Measurements from ENCODE around the gene DCTN2.
"Not testable (repeated sequence)": the region's sequence is repeated elsewhere in the genome, so short reads cannot be mapped to it uniquely, and the experiment has no call there.

DCTN2 gene

DNA sequence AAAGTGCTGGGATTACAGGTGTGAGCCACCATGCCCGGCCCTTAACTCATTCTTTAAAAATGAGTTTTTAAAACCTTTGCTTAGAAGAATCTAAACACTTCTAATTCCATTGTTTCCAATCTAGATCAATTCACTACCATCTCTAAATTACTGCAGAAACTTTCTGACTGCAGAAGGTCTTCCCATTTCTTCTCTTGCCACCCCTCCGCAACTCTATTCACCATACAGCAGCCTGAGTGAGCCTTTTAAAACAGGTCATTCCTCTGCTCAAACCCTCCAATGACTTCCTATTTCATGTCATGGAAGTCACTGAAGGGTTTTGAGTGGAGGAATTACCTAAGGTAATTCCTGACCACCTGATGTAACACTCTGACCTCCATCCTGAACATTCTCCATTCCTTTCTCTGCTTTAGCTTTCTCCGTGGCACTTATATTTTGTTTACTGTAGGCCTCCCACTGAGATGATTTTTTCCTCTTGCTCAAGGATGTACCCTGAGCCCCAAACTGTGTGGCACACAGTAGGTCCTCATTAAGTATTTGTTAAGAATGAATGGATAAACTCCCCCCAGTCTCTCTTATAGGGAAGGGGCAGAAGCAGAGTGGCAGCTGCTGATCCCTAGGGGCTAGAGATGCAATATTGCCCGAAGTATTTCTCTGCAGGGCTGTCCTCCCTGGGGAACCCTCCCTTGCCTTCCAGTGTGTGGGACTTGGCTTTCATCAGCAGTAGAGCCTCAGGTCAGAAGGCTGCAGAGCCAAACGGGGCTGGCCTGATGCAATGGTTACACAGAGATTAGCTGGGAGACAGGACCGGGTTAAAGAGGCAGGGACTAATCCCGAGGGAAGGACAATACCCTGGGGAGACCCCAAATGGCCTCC lies 27.8 kb downstream of the DCTN2 start:
- peak overlapping the region; percentile 96 for H3K4me3 ChIP-seq (ENCODE audit: low read length)
- WGBS: 33% methylated on average over 7 of the region's 7 CpGs

GRCh38 chr12:57518176-57518919 lies 28.6 kb downstream of the DCTN2 start:
- H3K27ac ChIP-seq (ENCODE audit: low read depth, low read length): no peak overlapping the region

More for the DNA sequence above, 27.8 kb downstream of the DCTN2 start:
- Histone ChIP-seq H3K36me3 (ENCODE audit: insufficient read depth, low read length) (peaks cover 50% of the 10 kb centered on the region), H3K9me3 (ENCODE audit: insufficient read depth, low read depth, low read length) (no peaks in the 10 kb centered on the region), H3K27ac (ENCODE audit: low read depth, low read length) (peak overlapping the region; percentile 99), H3K27me3 (ENCODE audit: insufficient read depth, low read length) (no peaks in the 10 kb centered on the region), H3K9ac (ENCODE audit: low read depth, low read length) (peak overlapping the region; percentile 93), H3K4me1 (ENCODE audit: insufficient read depth, low read length) (peaks cover 22% of the 10 kb centered on the region; the same call in 1 of the 2 replicates)

DNA sequence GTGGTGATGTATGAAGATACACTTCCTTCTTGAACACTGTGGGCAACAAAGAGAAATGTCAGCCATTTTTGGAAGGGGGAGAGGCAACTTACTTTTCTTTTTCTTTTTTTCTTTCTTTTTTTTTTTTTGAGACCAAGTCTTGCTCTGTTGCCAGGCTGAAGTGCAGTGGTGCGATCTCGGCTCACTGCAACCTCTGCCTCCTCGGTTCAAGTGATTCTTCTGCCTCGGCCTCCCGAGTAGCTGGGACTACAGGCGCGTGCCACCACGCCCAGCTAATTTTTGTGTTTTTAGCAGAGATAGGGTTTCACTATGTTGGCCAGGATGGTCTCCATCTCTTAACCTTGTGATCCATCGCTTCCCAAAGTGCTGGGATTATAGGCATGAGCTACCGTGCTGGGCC lies 29.3 kb downstream of the DCTN2 start:
- H3K9me3 ChIP-seq (ENCODE audit: insufficient read depth, low read depth, low read length); H3K27ac ChIP-seq (ENCODE audit: low read depth, low read length); H3K27me3 ChIP-seq (ENCODE audit: insufficient read depth, low read length); H3K9ac ChIP-seq (ENCODE audit: low read depth, low read length): not testable (repeated sequence)
- peaks cover 14% of the 10 kb centered on the region; the same call in 1 of the 2 replicates for H3K4me1 ChIP-seq (ENCODE audit: insufficient read depth, low read length)
- H3K4me3 ChIP-seq (ENCODE audit: low read length): 0 out of 2 replicates have a peak overlapping the region, but pooled peaks have one; percentile 10
- 94% methylated on average over 10 of the region's 10 CpGs for WGBS
- peaks cover 64% of the 10 kb centered on the region for H3K36me3 ChIP-seq (ENCODE audit: insufficient read depth, low read length)

More at GRCh38 chr12:57518176-57518919, 28.6 kb downstream of the DCTN2 start:
- H3K4me3 ChIP-seq (ENCODE audit: low read length): peak overlapping the region; percentile 10; the same call in 1 of the 2 replicates
- H3K4me1 ChIP-seq (ENCODE audit: insufficient read depth, low read length): peaks cover 14% of the 10 kb centered on the region; the same call in 1 of the 2 replicates
- no peaks in the 10 kb centered on the region for H3K27me3 ChIP-seq (ENCODE audit: insufficient read depth, low read length)
- WGBS: 91% methylated on average over 8 of the region's 8 CpGs
- no peak overlapping the region for H3K9ac ChIP-seq (ENCODE audit: low read depth, low read length)
- H3K36me3 ChIP-seq (ENCODE audit: insufficient read depth, low read length): peaks cover 57% of the 10 kb centered on the region
- H3K9me3 ChIP-seq (ENCODE audit: insufficient read depth, low read depth, low read length): no peaks in the 10 kb centered on the region

DNA sequence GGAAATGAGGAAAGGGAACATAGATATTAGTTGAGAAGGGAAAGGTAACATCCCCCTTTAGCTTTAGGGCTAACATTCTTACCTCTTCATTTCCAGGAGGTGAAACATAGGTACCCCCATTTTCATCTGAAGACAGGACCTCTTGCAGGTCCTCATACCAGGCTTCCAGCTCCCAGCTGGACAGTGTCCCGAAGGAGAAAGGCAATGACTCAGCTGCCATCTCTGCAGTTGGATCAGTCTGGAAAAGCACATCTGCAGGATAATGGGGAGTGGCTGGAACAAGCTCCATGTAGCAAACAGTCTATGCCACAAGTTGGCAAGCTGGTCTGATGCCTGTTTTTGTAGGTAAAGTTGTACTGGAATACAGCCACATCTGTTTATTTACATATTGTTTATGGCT lies 29.8 kb downstream of the DCTN2 start:
- Histone ChIP-seq H3K27me3 (ENCODE audit: insufficient read depth, low read length) (no peaks in the 10 kb centered on the region), H3K4me1 (ENCODE audit: insufficient read depth, low read length) (peaks cover 14% of the 10 kb centered on the region; the same call in 1 of the 2 replicates), H3K9me3 (ENCODE audit: insufficient read depth, low read depth, low read length) (no peaks in the 10 kb centered on the region), H3K4me3 (ENCODE audit: low read length) (no peak overlapping the region), H3K27ac (ENCODE audit: low read depth, low read length) (no peak overlapping the region), H3K9ac (ENCODE audit: low read depth, low read length) (no peak overlapping the region), H3K36me3 (ENCODE audit: insufficient read depth, low read length) (peaks cover 69% of the 10 kb centered on the region)
- WGBS: 90% methylated on average over 1 of the region's 1 CpG

- no peak overlapping the region for H3K27ac ChIP-seq (ENCODE audit: low read depth, low read length)
- 96% methylated on average over 11 of the region's 11 CpGs for WGBS
- H3K4me1 ChIP-seq (ENCODE audit: insufficient read depth, low read length): peaks cover 10% of the 10 kb centered on the region; the same call in 1 of the 2 replicates
- H3K9me3 ChIP-seq (ENCODE audit: insufficient read depth, low read depth, low read length): no peaks in the 10 kb centered on the region
- H3K27me3 ChIP-seq (ENCODE audit: insufficient read depth, low read length): no peaks in the 10 kb centered on the region
- H3K9ac ChIP-seq (ENCODE audit: low read depth, low read length): no peak overlapping the region
- peaks cover 74% of the 10 kb centered on the region for H3K36me3 ChIP-seq (ENCODE audit: insufficient read depth, low read length)
- H3K4me3 ChIP-seq (ENCODE audit: low read length): no peak overlapping the region
Observed at GRCh38 chr12:57516617-57517153, 30.3 kb downstream of the DCTN2 start.

DNA sequence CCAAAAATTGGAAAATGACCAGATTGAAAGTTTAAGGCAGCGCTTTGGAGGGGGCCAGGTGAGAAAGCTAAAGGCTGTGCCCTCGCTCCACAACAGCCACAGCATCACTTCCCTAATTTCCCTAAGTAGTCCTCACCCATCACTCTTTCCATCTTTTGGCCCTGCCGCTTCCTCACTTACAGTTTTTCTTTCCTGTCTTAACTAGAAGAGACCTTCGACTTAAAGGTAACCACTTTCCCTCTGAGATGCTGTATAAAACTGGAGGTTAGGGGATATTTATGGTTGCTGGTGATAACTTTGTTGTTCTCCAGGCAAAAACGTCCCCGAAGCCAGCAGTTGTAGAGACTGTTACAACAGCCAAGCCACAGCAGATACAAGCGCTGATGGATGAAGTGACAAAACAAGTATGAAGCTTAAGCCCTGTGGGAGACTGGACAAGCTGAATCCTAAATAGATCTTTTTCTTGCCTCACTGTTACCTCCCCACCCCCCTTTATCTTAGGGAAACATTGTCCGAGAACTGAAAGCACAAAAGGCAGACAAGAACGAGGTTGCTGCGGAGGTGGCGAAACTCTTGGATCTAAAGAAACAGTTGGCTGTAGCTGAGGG lies 31.0 kb downstream of the DCTN2 start:
- Histone ChIP-seq H3K36me3 (ENCODE audit: insufficient read depth, low read length) (peaks cover 80% of the 10 kb centered on the region), H3K4me3 (ENCODE audit: low read length) (no peak overlapping the region), H3K9me3 (ENCODE audit: insufficient read depth, low read depth, low read length) (no peaks in the 10 kb centered on the region), H3K27ac (ENCODE audit: low read depth, low read length) (no peak overlapping the region), H3K27me3 (ENCODE audit: insufficient read depth, low read length) (no peaks in the 10 kb centered on the region), H3K9ac (ENCODE audit: low read depth, low read length) (no peak overlapping the region), H3K4me1 (ENCODE audit: insufficient read depth, low read length) (0 out of 2 replicates have a peak, but pooled peaks cover 4% of the 10 kb centered on the region)
- WGBS: 96% methylated on average over 11 of the region's 11 CpGs

GRCh38 chr12:57515408-57515933 lies 31.5 kb downstream of the DCTN2 start:
- Histone ChIP-seq H3K9me3 (ENCODE audit: insufficient read depth, low read depth, low read length) (no peaks in the 10 kb centered on the region), H3K27ac (ENCODE audit: low read depth, low read length) (no peak overlapping the region), H3K4me1 (ENCODE audit: insufficient read depth, low read length) (0 out of 2 replicates have a peak, but pooled peaks cover 4% of the 10 kb centered on the region), H3K4me3 (ENCODE audit: low read length) (no peak overlapping the region), H3K36me3 (ENCODE audit: insufficient read depth, low read length) (peaks cover 86% of the 10 kb centered on the region), H3K9ac (ENCODE audit: low read depth, low read length) (no peak overlapping the region), H3K27me3 (ENCODE audit: insufficient read depth, low read length) (no peaks in the 10 kb centered on the region)
- 89% methylated on average over 3 of the region's 3 CpGs for WGBS

DNA sequence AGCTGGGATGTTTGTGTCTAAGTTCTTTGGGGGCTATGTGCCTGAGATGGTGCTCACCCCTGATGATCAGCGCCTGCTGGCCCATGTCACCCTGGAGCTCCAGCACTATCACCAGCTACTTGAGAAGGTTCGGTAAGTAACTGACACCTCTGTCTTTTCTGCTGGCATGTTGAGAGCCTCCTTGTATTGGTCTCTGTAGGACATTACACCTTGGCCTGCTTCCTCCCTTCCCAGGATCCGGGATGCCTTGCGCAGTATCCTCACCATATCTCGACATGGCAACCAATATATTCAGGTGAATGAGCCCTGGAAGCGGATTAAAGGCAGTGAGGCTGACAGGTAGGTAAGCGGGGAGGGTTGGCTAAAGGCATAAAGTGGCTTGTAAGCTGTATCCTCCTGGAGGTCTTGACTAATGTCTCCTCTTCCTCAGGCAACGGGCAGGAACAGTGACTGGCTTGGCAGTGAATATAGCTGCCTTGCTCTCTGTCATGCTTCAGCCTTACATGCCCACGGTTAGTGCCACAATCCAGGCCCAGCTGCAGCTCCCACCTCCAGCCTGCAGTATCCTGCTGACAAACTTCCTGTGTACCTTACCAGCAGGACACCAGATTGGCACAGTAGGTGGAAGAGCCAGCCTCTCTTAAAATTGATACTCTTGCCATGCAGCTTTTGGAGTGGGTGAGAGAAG lies 32.1 kb downstream of the DCTN2 start:
- Histone ChIP-seq H3K36me3 (ENCODE audit: insufficient read depth, low read length) (peaks cover 92% of the 10 kb centered on the region), H3K9me3 (ENCODE audit: insufficient read depth, low read depth, low read length) (no peaks in the 10 kb centered on the region), H3K9ac (ENCODE audit: low read depth, low read length) (no peak overlapping the region), H3K27ac (ENCODE audit: low read depth, low read length) (no peak overlapping the region), H3K4me3 (ENCODE audit: low read length) (no peak overlapping the region), H3K4me1 (ENCODE audit: insufficient read depth, low read length) (0 out of 2 replicates have a peak, but pooled peaks cover 4% of the 10 kb centered on the region), H3K27me3 (ENCODE audit: insufficient read depth, low read length) (no peaks in the 10 kb centered on the region)
- WGBS: 95% methylated on average over 9 of the region's 9 CpGs

DNA sequence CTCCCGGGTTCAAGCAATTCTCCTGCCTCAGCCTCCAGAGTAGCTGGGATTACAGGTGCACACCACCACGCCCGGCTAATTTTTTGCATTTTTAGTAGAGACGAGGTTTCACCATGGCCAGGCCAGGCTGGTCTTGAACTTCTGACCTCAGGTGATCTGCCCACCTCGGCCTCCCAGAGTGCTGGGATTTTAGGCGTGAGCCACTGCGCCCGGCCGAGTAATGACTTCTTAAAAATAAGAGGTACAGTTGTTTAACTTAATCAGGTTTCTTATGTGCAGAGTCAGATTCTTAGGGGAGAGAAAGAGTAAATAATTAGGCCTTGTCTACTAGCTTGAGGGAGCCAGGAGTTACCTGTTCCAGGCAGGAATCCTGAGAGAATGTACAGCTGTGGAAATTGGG lies 32.7 kb downstream of the DCTN2 start:
- not testable (repeated sequence) for H3K9ac ChIP-seq (ENCODE audit: low read depth, low read length); H3K4me3 ChIP-seq (ENCODE audit: low read length); H3K27ac ChIP-seq (ENCODE audit: low read depth, low read length); H3K4me1 ChIP-seq (ENCODE audit: insufficient read depth, low read length); H3K27me3 ChIP-seq (ENCODE audit: insufficient read depth, low read length); H3K9me3 ChIP-seq (ENCODE audit: insufficient read depth, low read depth, low read length)
- peaks cover 97% of the 10 kb centered on the region for H3K36me3 ChIP-seq (ENCODE audit: insufficient read depth, low read length)
- WGBS: 94% methylated on average over 9 of the region's 9 CpGs

DNA sequence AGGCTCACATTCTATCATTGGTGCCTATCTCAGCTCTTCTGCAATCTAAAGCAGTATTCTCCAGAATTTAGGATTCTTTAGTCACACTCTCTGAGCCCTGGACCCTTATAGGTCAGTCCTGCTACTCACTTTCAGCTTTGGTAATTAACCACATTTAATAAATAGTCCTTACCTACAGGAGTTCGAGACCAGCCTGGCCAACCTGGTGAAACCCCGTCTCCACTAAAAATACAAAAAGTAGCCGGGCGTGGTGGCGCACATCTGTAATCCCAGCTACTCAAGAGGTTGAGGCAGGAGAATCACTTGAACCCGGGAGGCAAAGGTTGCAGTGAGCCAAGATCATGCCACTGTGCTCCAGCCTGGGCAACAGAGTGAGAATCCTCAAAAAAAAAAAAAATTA lies 33.3 kb downstream of the DCTN2 start:
- 97% methylated on average over 6 of the region's 6 CpGs for WGBS
- H3K27ac ChIP-seq (ENCODE audit: low read depth, low read length): not testable (repeated sequence)
- H3K36me3 ChIP-seq (ENCODE audit: insufficient read depth, low read length): peaks cover 98% of the 10 kb centered on the region

More for the DNA sequence above, 33.3 kb downstream of the DCTN2 start:
- not testable (repeated sequence) for H3K9ac ChIP-seq (ENCODE audit: low read depth, low read length); H3K9me3 ChIP-seq (ENCODE audit: insufficient read depth, low read depth, low read length); H3K4me1 ChIP-seq (ENCODE audit: insufficient read depth, low read length); H3K27me3 ChIP-seq (ENCODE audit: insufficient read depth, low read length); H3K4me3 ChIP-seq (ENCODE audit: low read length)

Data from HUES64 (cell line).